ENCODE data around the gene TFAP2B.

TFAP2B gene

GRCh38 chr6:50848989-50849795 lies 30.5 kb downstream of the TFAP2B start:
- ATAC-seq (no peak), DNase-seq (no peak)

GRCh38 chr6:50849796-50850180 lies 31.1 kb downstream of the TFAP2B start:
- DNase-seq (no peak), ATAC-seq (no peak)

GRCh38 chr6:50850223-50851048 lies 31.8 kb downstream of the TFAP2B start:
- no peak for DNase-seq
- ATAC-seq = no peak

GRCh38 chr6:50851049-50851845 lies 32.6 kb downstream of the TFAP2B start:
- ATAC-seq (no peak), DNase-seq (no peak)

- no peak for DNase-seq
- ATAC-seq = no peak
Measured at GRCh38 chr6:50853939-50854338, 35.3 kb downstream of the TFAP2B start.

- DNase-seq (no peak), ATAC-seq (no peak)
Measured at GRCh38 chr6:50861692-50862091, 43.0 kb downstream of the TFAP2B start.

- no peak for DNase-seq
- ATAC-seq = no peak
Measured at GRCh38 chr6:50862176-50862575, 43.5 kb downstream of the TFAP2B start.

- DNase-seq (no peak), ATAC-seq (no peak)
Measured at GRCh38 chr6:50864601-50865000, 45.9 kb downstream of the TFAP2B start.

GRCh38 chr6:50868466-50868865 lies 49.8 kb downstream of the TFAP2B start:
- no peak for ATAC-seq

GRCh38 chr6:50873167-50873566 lies 54.5 kb downstream of the TFAP2B start:
- ATAC-seq (no peak), DNase-seq (no peak)

More at GRCh38 chr6:50868466-50868865, 49.8 kb downstream of the TFAP2B start:
- DNase-seq = no peak

- DNase-seq (no peak), ATAC-seq (no peak)
Measured at GRCh38 chr6:50884364-50884763, 65.7 kb downstream of the TFAP2B start.

GRCh38 chr6:50887112-50887511 lies 68.4 kb downstream of the TFAP2B start:
- ATAC-seq (no peak), DNase-seq (no peak)

- no peak for DNase-seq
- no peak for ATAC-seq
Measured at GRCh38 chr6:50889497-50889896, 70.8 kb downstream of the TFAP2B start.

GRCh38 chr6:50889935-50890334 lies 71.3 kb downstream of the TFAP2B start:
- no peak for ATAC-seq
- DNase-seq = no peak

GRCh38 chr6:50890579-50890978 lies 71.9 kb downstream of the TFAP2B start:
- no peak for ATAC-seq

GRCh38 chr6:50891290-50891689 lies 72.6 kb downstream of the TFAP2B start:
- ATAC-seq = no peak
- DNase-seq = no peak

More at GRCh38 chr6:50890579-50890978, 71.9 kb downstream of the TFAP2B start:
- no peak for DNase-seq
